H1 (cell line): ENCODE data around the gene CERS1. TPM values are rescaled to one million over a fixed set of nuclear protein-coding genes. Genes with fewer than 3 reads are reported as not detected.

Source experiments
- CTCF ChIA-PET: fragments of 300-600 bp; sonication (Branson Sonifier 250); formaldehyde crosslinking; loops from one replicate; lab custom pipeline; 2021; ENCODE audit not compliant: partially characterized antibody; lab: Charles Lee
- POLR2A ChIA-PET: fragments of 300-600 bp; sonication (Branson Sonifier 250); formaldehyde crosslinking; loops from one replicate; lab custom pipeline; 2021; ENCODE audit warnings: inconsistent platforms; ENCODE audit not compliant: partially characterized antibody; lab: Charles Lee
- DNase-seq, 2 experiments: peaks; one replicate each; pipeline versions ENCODE4 v3.0.0 to v3.0.0-alpha.2; 2010 to 2022; ENCODE audit warnings: low spot score in 2 of 2, low read depth in 1 of 2, mixed read lengths in 1 of 2
- FAIRE-seq: peaks from 2 replicates; lab custom pipeline; 2011; peaks lifted over from hg19 to GRCh38; lab: Jason Lieb, UNC
- H2AFZ ChIP-seq: 2 replicates; pipeline ENCODE4 v1.8.1; 2012; ENCODE audit warnings: low read length, inconsistent platforms
- H2AK5ac ChIP-seq: 2 replicates; pipeline ENCODE4 v1.6.1; 2013; ENCODE audit warnings: low read depth, low read length
- H2BK120ac ChIP-seq: replicated peaks from 2 replicates; pipeline ENCODE3; 2013; ENCODE audit warnings: low read depth, low read length, inconsistent platforms
- H2BK12ac ChIP-seq: 2 replicates; pipeline ENCODE4 v1.6.1; 2013; ENCODE audit warnings: low read depth, low read length
- H2BK15ac ChIP-seq: 2 replicates; pipeline ENCODE4 v1.6.1; 2013; ENCODE audit warnings: low read length
- H2BK20ac ChIP-seq: 2 replicates; pipeline ENCODE4 v1.6.1; 2013; ENCODE audit warnings: low read length
- H2BK5ac ChIP-seq: 2 replicates; pipeline ENCODE4 v1.6.1; 2013; ENCODE audit warnings: low read depth, low read length
- H3K14ac ChIP-seq: 2 replicates; pipeline ENCODE4 v1.6.1; 2013; ENCODE audit warnings: inconsistent platforms; ENCODE audit not compliant: insufficient read length
- H3K18ac ChIP-seq: 2 replicates; pipeline ENCODE4 v1.6.1; 2013; ENCODE audit warnings: low read length; ENCODE audit errors: extremely low read depth
- H3K23ac ChIP-seq: 2 replicates; pipeline ENCODE4 v1.6.1; 2013; ENCODE audit warnings: inconsistent platforms; ENCODE audit not compliant: insufficient read length
- H3K23me2 ChIP-seq: 2 replicates; pipeline ENCODE4 v1.6.1; 2013; ENCODE audit warnings: low read depth, low read length
- H3K27ac ChIP-seq: 2 replicates; pipeline ENCODE4 v1.6.1; 2011; ENCODE audit warnings: low read depth, low read length, inconsistent platforms
- H3K27me3 ChIP-seq, 4 experiments: replicated peaks in 1 of 4; 1 replicate in 1 of 4; 2 replicates in 3 of 4; pipeline versions ENCODE4 v1.6.1 to v1.8.1; 2011 to 2013; ENCODE audit warnings: low read length in 3 of 4, mild to moderate bottlenecking in 3 of 4, inconsistent platforms in 2 of 4, mixed read lengths in 2 of 4, moderate library complexity in 1 of 4; ENCODE audit not compliant: control insufficient read depth in 3 of 4, insufficient read depth in 3 of 4; ENCODE audit errors: extremely low read depth in 1 of 4
- H3K36me3 ChIP-seq, 4 experiments: 2 replicates each; pipeline versions ENCODE4 v1.6.1 to v1.8.1; 2011 to 2013; ENCODE audit warnings: mild to moderate bottlenecking in 4 of 4, low read length in 3 of 4, moderate library complexity in 2 of 4, control low read depth in 1 of 4, inconsistent platforms in 1 of 4; ENCODE audit not compliant: insufficient read depth in 4 of 4, control insufficient read depth in 2 of 4
- H3K4ac ChIP-seq: replicated peaks from 2 replicates; pipeline ENCODE3; 2013; ENCODE audit warnings: low read length, low read depth, mixed read lengths, inconsistent platforms; ENCODE audit not compliant: insufficient read length
- H3K4me1 ChIP-seq, 4 experiments: replicated peaks in 1 of 4; 1 replicate in 1 of 4; 2 replicates in 3 of 4; pipeline versions ENCODE4 v1.6.1 to v1.8.1; 2011 to 2013; ENCODE audit warnings: low read length in 3 of 4, inconsistent platforms in 2 of 4, mixed read lengths in 1 of 4; ENCODE audit not compliant: insufficient read depth in 4 of 4, control insufficient read depth in 3 of 4
- H3K4me2 ChIP-seq, 2 experiments: 2 replicates each; pipeline versions ENCODE4 v1.6.1 to v1.8.1; 2011 to 2013; ENCODE audit warnings: low read depth in 2 of 2, low read length in 2 of 2, control low read depth in 1 of 2, inconsistent platforms in 1 of 2, mild to moderate bottlenecking in 1 of 2; ENCODE audit not compliant: insufficient read depth in 1 of 2
- H3K4me3 ChIP-seq, 4 experiments: fragments of 200-600, 300-600 bp in 1 of 4; sonication (generic), shearing (Covaris generic), sonication (Bioruptor Twin) in 1 of 4; 2 replicates each; pipeline versions ENCODE4 v1.5.1 to v1.8.1; 2011 to 2016; ENCODE audit warnings: low read length in 4 of 4, low read depth in 3 of 4, control low read depth in 2 of 4, inconsistent platforms in 2 of 4, mild to moderate bottlenecking in 2 of 4, mixed read lengths in 1 of 4, moderate library complexity in 1 of 4; ENCODE audit not compliant: insufficient read depth in 2 of 4; ENCODE audit errors: extremely low read depth in 1 of 4
- H3K56ac ChIP-seq: replicated peaks from 2 replicates; pipeline ENCODE3; 2013; ENCODE audit warnings: low read depth, mild to moderate bottlenecking, mixed read lengths, low read length, inconsistent platforms; ENCODE audit not compliant: insufficient read length
- H3K79me1 ChIP-seq: 2 replicates; pipeline ENCODE4 v1.6.1; 2013; ENCODE audit warnings: low read depth, low read length, control low read depth
- H3K79me2 ChIP-seq, 2 experiments: 2 replicates each; pipeline versions ENCODE4 v1.6.1 to v1.8.1; 2012 to 2013; ENCODE audit warnings: low read length in 2 of 2, mild to moderate bottlenecking in 2 of 2, inconsistent platforms in 1 of 2; ENCODE audit not compliant: insufficient read depth in 2 of 2, control insufficient read depth in 1 of 2
- H3K9ac ChIP-seq, 4 experiments: replicated peaks in 1 of 4; 1 replicate in 1 of 4; 2 replicates in 3 of 4; pipeline versions ENCODE4 v1.6.1 to v1.8.1; 2011 to 2013; ENCODE audit warnings: low read depth in 3 of 4, low read length in 3 of 4, control low read depth in 2 of 4, mild to moderate bottlenecking in 2 of 4, moderate library complexity in 2 of 4, inconsistent platforms in 1 of 4; ENCODE audit errors: extremely low read depth in 1 of 4
- H3K9me3 ChIP-seq, 2 experiments: 2 replicates each; pipeline versions ENCODE4 v1.6.1 to v1.8.1; 2012 to 2013; ENCODE audit warnings: mild to moderate bottlenecking in 2 of 2, moderate library complexity in 2 of 2, control low read depth in 1 of 2, inconsistent platforms in 1 of 2, low read depth in 1 of 2, low read length in 1 of 2, mixed read lengths in 1 of 2; ENCODE audit not compliant: insufficient read depth in 2 of 2
- H4K20me1 ChIP-seq, 2 experiments: replicated peaks in 1 of 2; 2 replicates each; pipeline versions ENCODE3 to v1.8.1; 2011 to 2013; ENCODE audit warnings: inconsistent platforms in 2 of 2, low read length in 2 of 2, mild to moderate bottlenecking in 1 of 2; ENCODE audit not compliant: insufficient read depth in 2 of 2, control insufficient read depth in 1 of 2
- H4K5ac ChIP-seq: 2 replicates; pipeline ENCODE4 v1.6.1; 2013; ENCODE audit warnings: low read length, low read depth, mixed read lengths, inconsistent platforms; ENCODE audit not compliant: insufficient read length
- H4K8ac ChIP-seq: 2 replicates; pipeline ENCODE4 v1.8.0; 2013; ENCODE audit warnings: mild to moderate bottlenecking, moderate library complexity, low read length, inconsistent platforms; ENCODE audit not compliant: insufficient read depth; ENCODE audit errors: extremely low read depth
- H4K91ac ChIP-seq: replicated peaks from 2 replicates; pipeline ENCODE3; 2013; ENCODE audit warnings: low read length, mixed read lengths, inconsistent platforms; ENCODE audit not compliant: insufficient read length
- BCL11A ChIP-seq, 2 experiments: IDR thresholded peaks; one replicate each; pipeline ENCODE4 v1.6.1; 2011; ENCODE audit warnings: low read depth in 2 of 2, low read length in 2 of 2, mild to moderate bottlenecking in 2 of 2
- EP300 ChIP-seq, 2 experiments: IDR thresholded peaks; 1 replicate in 1 of 2; 2 replicates in 1 of 2; pipeline ENCODE4 v1.6.1; 2011 to 2012; ENCODE audit warnings: low read depth in 2 of 2, low read length in 2 of 2, mild to moderate bottlenecking in 2 of 2, borderline replicate concordance in 1 of 2, inconsistent platforms in 1 of 2, moderate library complexity in 1 of 2
- KDM5A ChIP-seq: fragments of 200-600 bp; IDR thresholded peaks from 2 replicates; pipeline ENCODE4 v1.7.1; 2012; ENCODE audit warnings: mild to moderate bottlenecking, low read length, inconsistent platforms, mixed read lengths
- POU5F1 ChIP-seq: IDR thresholded peaks from 2 replicates; pipeline ENCODE4 v1.6.1; 2011; ENCODE audit warnings: low read depth, mild to moderate bottlenecking, low read length, moderate library complexity
- RFX5 ChIP-seq: IDR thresholded peaks from 2 replicates; pipeline ENCODE4 v1.6.1; 2011; ENCODE audit warnings: low read depth, low read length, improper control_type of control experiment, borderline replicate concordance
- RNF2 ChIP-seq: fragments of 200-900, 300-1000 bp; sonication (generic); IDR thresholded peaks from 2 replicates; pipeline ENCODE4 v1.7.1; 2016; ENCODE audit warnings: borderline replicate concordance, low read depth, mild to moderate bottlenecking, antibody characterized with exemption, low read length; ENCODE audit not compliant: poor library complexity, severe bottlenecking; ENCODE audit errors: missing control alignments
- SIX5 ChIP-seq: IDR thresholded peaks from 2 replicates; pipeline ENCODE4 v1.6.1; 2011; ENCODE audit warnings: mild to moderate bottlenecking, low read depth, low read length
- TAF1 ChIP-seq: IDR thresholded peaks from 2 replicates; pipeline ENCODE4 v1.6.1; 2011; ENCODE audit warnings: mild to moderate bottlenecking, low read depth, low read length
- WGBS, 2 experiments: shearing (Covaris generic) in 1 of 2; methylation state at CpG; one replicate each; pipeline versions ENCODE4 v1.1.6 to v1.1.7; 2013 to 2015; ENCODE audit warnings: low lambda C conversion rate in 2 of 2, mixed read lengths in 2 of 2, inconsistent platforms in 1 of 2, low coverage in 1 of 2, missing lambda C conversion rate in 1 of 2; ENCODE audit not compliant: insufficient replicate concordance in 2 of 2, insufficient coverage in 1 of 2, insufficient read length in 1 of 2; ENCODE audit errors: extremely low coverage in 1 of 2, missing lambda C conversion rate in 1 of 2; 5-methylcytosine and 5-hydroxymethylcytosine counted together
- polyA plus RNA-seq, 7 experiments: library from polyadenylated mRNA; depleted of rRNA in 3 of 7; stranded (reverse) in 5 of 7; unstranded in 2 of 7; fragments of >200 nt in 5 of 7; fragments of 200-250 nt in 2 of 7; gene quantifications; 1 replicate in 5 of 7; 2 replicates in 1 of 7; 4 replicates in 1 of 7; pipeline versions ENCODE4 v1.2.1 to v1.2.3, GENCODE V29; 2011 to 2013; ENCODE audit warnings: missing spikeins in 2 of 7, mixed read lengths in 2 of 7
- total RNA-seq: library from RNA; stranded (reverse); fragmentation: NEBNext Ultra II Directional; extraction: Animal tissue kit (Norgen Biotek cat#: 25700); gene quantifications from 2 replicates; pipeline ENCODE4 v1.2.1, GENCODE V29; 2021

The CERS1 gene
- total and polyA plus RNA-seq, 2 of the 8 experiments (the other 6 are each of a cell fraction or from before 2014, with no cell fraction given) = 18.6 to 51.0 TPM

- H4K8ac ChIP-seq = no peak overlapping the region
- peaks cover 0 to 25% (median 5%) of the 10 kb centered on the region in 4 experiments; a peak in 4 of 8 replicates for H3K36me3 ChIP-seq
- POLR2A ChIA-PET = interaction anchor here (0.6 to 4.5 kb wide), 6 partner anchors 9 to 102 kb away, joined by 3 to 21 read pairs (median 5); partner anchors contain the start of genes COPE and DDX49
- no peak overlapping the region for H3K27ac ChIP-seq
- H3K27me3 ChIP-seq = no peaks in the 10 kb centered on the region
- no peaks in the 10 kb centered on the region for H3K79me1 ChIP-seq
- no peak overlapping the region for H3K4ac ChIP-seq
- WGBS, 2 experiments = 88% methylated on average over 24 of the region's 25 CpGs; no CpG with 5 or more reads in 1 of the 2 experiments
- no peak overlapping the region for H3K4me3 ChIP-seq
- no peak overlapping the region for H2BK20ac ChIP-seq
- no peaks in the 10 kb centered on the region; a peak in 1 of 7 replicates for H3K4me1 ChIP-seq
- H4K91ac ChIP-seq = no peak overlapping the region
- no peak overlapping the region for H2AFZ ChIP-seq
- no peak overlapping the region for H2BK5ac ChIP-seq
- H2BK12ac ChIP-seq = no peak overlapping the region
- no peak for DNase-seq
- no peak overlapping the region for H2BK15ac ChIP-seq
- no peak overlapping the region for H2BK120ac ChIP-seq
- TF ChIP-seq BCL11A (IDR thresholded peaks at IDR 0.05; ENCODE audit: low read depth in 2 of 2, low read length in 2 of 2) (no peak), EP300 (IDR thresholded peaks at IDR 0.05; ENCODE audit: borderline replicate concordance in 1 of 2, low read depth in 2 of 2, low read length in 2 of 2) (no peak), POU5F1 (no peak), RNF2 (no peak), RFX5 (no peak; the same call in 1 of the 2 replicates), TAF1 (no peak), KDM5A (no peak), SIX5 (no peak)
- no peak overlapping the region for H3K4me2 ChIP-seq
- H3K18ac ChIP-seq = no peak overlapping the region
- CTCF ChIA-PET = interaction anchor here (1.9 to 7.8 kb wide), 3 partner anchors 11 to 15 kb away, joined by 5 to 34 read pairs (median 13); partner anchors contain the start of genes COPE and DDX49
- FAIRE-seq = no peak
- H3K14ac ChIP-seq = no peak overlapping the region
- H4K20me1 ChIP-seq = peaks cover under 1 to 12% of the 10 kb centered on the region in 2 experiments
- no peak overlapping the region for H3K56ac ChIP-seq
- no peaks in the 10 kb centered on the region for H3K9me3 ChIP-seq
- no peaks in the 10 kb centered on the region for H3K79me2 ChIP-seq
- H3K23me2 ChIP-seq = no peaks in the 10 kb centered on the region
- H2AK5ac ChIP-seq = no peak overlapping the region
- H3K9ac ChIP-seq = no peak overlapping the region
- no peak overlapping the region for H3K23ac ChIP-seq
- no peak overlapping the region for H4K5ac ChIP-seq
These were observed 8.5 kb upstream of the CERS1 start for GRCh38 chr19:18904334-18905057.
